Activated CD8-positive, alpha-beta T cell treated with anti-CD3 and anti-CD28 coated beads for 36 hours (primary cell): ENCODE measurements around the gene HMGB4. TPM values are rescaled to one million over a fixed set of nuclear protein-coding genes. Genes with fewer than 3 reads are reported as not detected.

Experiments
- ATAC-seq: fragments of 200-7000 bp; cut with Tn5 transposase; one replicate; pipeline ENCODE4 v1.10.0; 2021; ENCODE audit warnings: mild to moderate bottlenecking, moderate library complexity
- CTCF ChIA-PET: fragments of 350-600 bp; sonication (Branson Sonifier 250); formaldehyde crosslinking; loops from one replicate; lab custom pipeline; 2021; ENCODE audit warnings: antibody characterized with exemption; lab: Charles Lee
- POLR2A ChIA-PET: fragments of 350-600 bp; sonication (Branson Sonifier 250); formaldehyde crosslinking; loops from one replicate; lab custom pipeline; 2021; ENCODE audit warnings: antibody characterized with exemption; lab: Charles Lee
- DNase-seq: peaks from one replicate; pipeline ENCODE4 v3.0.0-alpha.2; 2020
- H3K27ac Mint-ChIP-seq: one replicate; pipeline ENCODE4 v1.8.0; 2021; ENCODE audit warnings: mild to moderate bottlenecking, mixed read lengths
- H3K27me3 Mint-ChIP-seq: one replicate; pipeline ENCODE4 v1.8.0; 2021; ENCODE audit warnings: mixed read lengths
- H3K36me3 Mint-ChIP-seq: one replicate; pipeline ENCODE4 v1.8.0; 2021; ENCODE audit warnings: low read depth, mixed read lengths
- H3K4me1 Mint-ChIP-seq: one replicate; pipeline ENCODE4 v1.8.0; 2021; ENCODE audit warnings: low read depth, mixed read lengths
- H3K4me3 Mint-ChIP-seq: one replicate; pipeline ENCODE4 v1.8.0; 2021; ENCODE audit warnings: mild to moderate bottlenecking, moderate library complexity, mixed read lengths
- H3K9me3 Mint-ChIP-seq: one replicate; pipeline ENCODE4 v1.8.0; 2021; ENCODE audit warnings: mixed read lengths
- intact Hi-C: fragments of 100-400 bp; cut with micrococcal nuclease; formaldehyde crosslinking; loops from one replicate; pipeline ENCODE4 v1.10.0; 2022
- total RNA-seq, 2 experiments: library from RNA; stranded (reverse); gene quantifications; one replicate each; pipeline ENCODE4 v1.2.3, GENCODE V29; 2021
- TF ChIP-seq, protein P1 (sequence below): fragments of 200-600 bp; IDR thresholded peaks from one replicate; pipeline ENCODE4 v1.8.0; 2022; ENCODE audit warnings: antibody characterized with exemption, mild to moderate bottlenecking

Gene HMGB4
- total RNA-seq, 2 experiments from 2014 or later: not detected

DNA sequence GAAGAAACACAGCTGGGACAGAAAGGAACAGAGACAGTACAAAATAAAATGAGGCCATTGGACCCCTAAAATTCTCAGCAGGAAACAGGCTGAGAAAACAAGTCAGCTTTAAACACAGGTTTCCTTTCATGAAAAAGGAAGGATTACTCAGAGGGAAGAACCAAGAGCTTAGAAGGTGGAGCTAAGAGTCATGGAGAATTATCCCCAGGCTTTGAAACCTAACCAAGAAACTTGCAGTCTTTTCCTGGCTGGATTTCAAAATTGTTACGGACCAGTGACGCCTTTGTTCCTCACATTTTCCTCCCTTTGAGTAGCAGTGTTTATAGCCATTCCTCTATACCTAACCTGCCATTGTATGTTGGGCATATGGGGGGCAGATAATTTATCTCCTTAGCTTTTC lies 8.8 kb downstream of the HMGB4 start:
- no peaks in the 10 kb centered on the region for H3K9me3 Mint-ChIP-seq

DNA sequence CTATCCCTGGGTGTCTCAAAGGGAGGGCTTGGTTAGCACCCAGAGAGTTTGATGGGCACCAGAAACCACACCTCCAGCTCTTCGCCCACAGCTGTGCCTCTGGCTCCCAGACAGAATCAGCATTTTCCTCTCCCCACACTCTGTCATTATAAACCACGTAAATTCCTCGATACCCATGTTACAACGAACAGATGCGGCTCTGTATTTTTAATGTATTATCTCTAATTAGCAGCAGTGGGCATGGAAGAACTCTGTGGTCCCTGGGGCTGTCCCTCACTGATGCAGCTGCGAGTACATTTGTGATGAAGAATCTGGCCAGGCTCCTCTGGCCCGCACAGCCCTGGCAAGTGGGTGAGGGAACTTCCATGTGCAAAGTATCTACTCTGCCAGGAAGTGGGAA lies 10.8 kb downstream of the HMGB4 start:
- Mint-ChIP-seq H3K36me3 (no peaks in the 10 kb centered on the region), H3K4me1 (peaks cover 11% of the 10 kb centered on the region), H3K4me3 (no peak overlapping the region), H3K27ac (no peak overlapping the region), H3K9me3 (no peaks in the 10 kb centered on the region), H3K27me3 (peaks cover 8% of the 10 kb centered on the region)
- POLR2A ChIA-PET: no interaction called here
- no peak for DNase-seq
- ATAC-seq: no peak
- CTCF ChIA-PET: no interaction called here
- TF ChIP-seq, protein P1, sequence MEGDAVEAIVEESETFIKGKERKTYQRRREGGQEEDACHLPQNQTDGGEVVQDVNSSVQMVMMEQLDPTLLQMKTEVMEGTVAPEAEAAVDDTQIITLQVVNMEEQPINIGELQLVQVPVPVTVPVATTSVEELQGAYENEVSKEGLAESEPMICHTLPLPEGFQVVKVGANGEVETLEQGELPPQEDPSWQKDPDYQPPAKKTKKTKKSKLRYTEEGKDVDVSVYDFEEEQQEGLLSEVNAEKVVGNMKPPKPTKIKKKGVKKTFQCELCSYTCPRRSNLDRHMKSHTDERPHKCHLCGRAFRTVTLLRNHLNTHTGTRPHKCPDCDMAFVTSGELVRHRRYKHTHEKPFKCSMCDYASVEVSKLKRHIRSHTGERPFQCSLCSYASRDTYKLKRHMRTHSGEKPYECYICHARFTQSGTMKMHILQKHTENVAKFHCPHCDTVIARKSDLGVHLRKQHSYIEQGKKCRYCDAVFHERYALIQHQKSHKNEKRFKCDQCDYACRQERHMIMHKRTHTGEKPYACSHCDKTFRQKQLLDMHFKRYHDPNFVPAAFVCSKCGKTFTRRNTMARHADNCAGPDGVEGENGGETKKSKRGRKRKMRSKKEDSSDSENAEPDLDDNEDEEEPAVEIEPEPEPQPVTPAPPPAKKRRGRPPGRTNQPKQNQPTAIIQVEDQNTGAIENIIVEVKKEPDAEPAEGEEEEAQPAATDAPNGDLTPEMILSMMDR: no peak
- intact Hi-C loops: no loop called here

More for the DNA sequence above, 8.8 kb downstream of the HMGB4 start:
- POLR2A ChIA-PET: interaction anchor here (0.6 kb wide), 1 partner anchor 79 kb away, joined by 3 read pairs; no protein-coding TSS in a partner anchor
- Mint-ChIP-seq H3K4me1 (peaks cover 14% of the 10 kb centered on the region), H3K27me3 (peaks cover 8% of the 10 kb centered on the region), H3K36me3 (no peaks in the 10 kb centered on the region), H3K27ac (no peak overlapping the region), H3K4me3 (no peak overlapping the region)
- intact Hi-C loops: no loop called here
- CTCF ChIA-PET: no interaction called here
- TF ChIP-seq, protein P1: no peak
- no peak for ATAC-seq
- no peak for DNase-seq

DNA sequence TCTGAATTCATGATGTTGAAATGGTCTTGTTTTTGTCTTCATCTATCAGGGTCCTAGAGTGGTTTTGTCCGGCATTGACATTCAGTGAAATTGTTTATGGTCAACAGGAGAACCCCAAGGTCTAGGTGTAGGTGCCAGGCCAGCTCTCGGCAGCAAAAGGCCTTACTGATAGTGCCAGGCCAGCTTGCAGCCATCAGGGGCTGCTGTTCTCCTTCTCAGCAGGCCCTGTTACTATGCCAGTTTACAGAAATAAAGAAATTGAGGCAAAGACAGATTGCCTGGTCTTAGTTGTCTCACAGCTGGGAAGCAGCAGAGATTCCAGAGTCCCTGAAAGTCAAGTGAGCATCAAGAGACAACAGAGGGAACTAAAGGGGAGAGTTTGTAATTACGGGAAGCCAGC lies 12.0 kb downstream of the HMGB4 start:
- DNase-seq (no peak), ATAC-seq (no peak)
- Mint-ChIP-seq H3K27ac (no peak overlapping the region), H3K4me3 (no peak overlapping the region), H3K4me1 (peaks cover 11% of the 10 kb centered on the region), H3K36me3 (no peaks in the 10 kb centered on the region), H3K27me3 (peaks cover 11% of the 10 kb centered on the region), H3K9me3 (no peaks in the 10 kb centered on the region)
- ChIA-PET CTCF (no interaction called here), POLR2A (no interaction called here)
- TF ChIP-seq, protein P1: no peak
- intact Hi-C loops: no loop called here

DNA sequence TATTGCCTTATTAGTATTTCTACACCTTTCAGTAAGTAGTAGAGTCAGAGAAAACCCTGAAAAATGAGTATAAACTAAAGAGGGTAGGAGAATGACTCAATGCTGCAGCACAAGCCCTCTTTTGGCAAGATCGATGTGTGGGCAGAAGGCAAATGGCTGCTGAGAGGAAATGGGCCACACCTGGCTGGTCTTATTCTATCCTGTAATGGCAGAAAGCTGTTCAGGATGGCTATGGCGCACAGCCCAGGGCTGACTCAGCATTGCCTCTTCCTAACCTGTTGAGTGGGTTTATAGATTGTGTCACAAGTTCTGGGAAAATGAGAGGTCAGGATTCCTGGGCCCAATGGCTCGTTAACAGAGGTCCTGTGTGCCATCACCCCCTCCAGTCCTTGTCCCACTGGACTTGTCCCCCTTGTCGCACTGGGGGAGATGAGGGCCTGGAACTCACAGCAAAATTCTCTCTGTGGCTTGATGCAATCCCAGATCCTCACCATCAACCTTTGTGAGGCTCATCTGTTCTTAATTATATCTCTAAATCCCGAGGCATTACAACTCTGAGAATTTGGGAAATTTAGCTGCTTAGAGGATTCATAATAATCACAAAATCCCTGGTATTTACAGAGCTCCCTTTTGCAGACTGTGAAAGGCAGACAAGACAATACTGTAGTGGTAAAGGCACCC lies 13.2 kb downstream of the HMGB4 start:
- no peaks in the 10 kb centered on the region for H3K9me3 Mint-ChIP-seq
- H3K4me1 Mint-ChIP-seq: peaks cover 6% of the 10 kb centered on the region
- ATAC-seq (no peak), DNase-seq (no peak)
- TF ChIP-seq, protein P1: no peak
- POLR2A ChIA-PET: no interaction called here
- CTCF ChIA-PET: no interaction called here
- H3K27me3 Mint-ChIP-seq: peaks cover 14% of the 10 kb centered on the region
- intact Hi-C loops: no loop called here
- H3K4me3 Mint-ChIP-seq: no peak overlapping the region
- H3K36me3 Mint-ChIP-seq: no peaks in the 10 kb centered on the region
- no peak overlapping the region for H3K27ac Mint-ChIP-seq

DNA sequence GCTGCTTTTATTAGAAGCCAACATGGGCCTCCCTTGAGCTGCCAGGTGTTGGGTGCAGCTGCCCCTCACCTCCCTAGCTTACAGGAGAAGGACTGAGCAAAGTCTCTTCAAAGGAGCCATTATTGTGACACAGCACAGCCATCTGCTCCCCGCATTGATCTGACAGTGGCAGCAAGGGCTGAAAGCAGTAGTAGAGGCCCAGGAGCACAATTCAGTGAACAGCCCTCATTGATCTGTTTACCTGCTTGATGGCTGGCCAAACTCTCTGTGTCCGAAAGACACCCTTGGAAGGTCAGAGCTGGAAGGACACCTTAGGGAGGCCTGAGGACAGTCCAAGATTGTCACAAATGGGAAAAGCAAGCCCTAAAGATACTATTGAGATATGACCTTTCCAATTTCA lies 14.5 kb downstream of the HMGB4 start:
- H3K36me3 Mint-ChIP-seq: no peaks in the 10 kb centered on the region

More for the DNA sequence above, 14.5 kb downstream of the HMGB4 start:
- ATAC-seq (no peak), DNase-seq (no peak)
- CTCF ChIA-PET: no interaction called here
- intact Hi-C loops: no loop called here
- POLR2A ChIA-PET: no interaction called here
- Mint-ChIP-seq H3K4me1 (no peaks in the 10 kb centered on the region), H3K4me3 (no peak overlapping the region), H3K27me3 (peaks cover 17% of the 10 kb centered on the region), H3K9me3 (no peaks in the 10 kb centered on the region), H3K27ac (no peak overlapping the region)
- TF ChIP-seq, protein P1: no peak
